Uterus (tissue), 2 donors: ENCODE data around the gene PSMD2.

Experiments
- POLR2A ChIP-seq, 2 donors: fragments of 450-650 bp; IDR thresholded peaks; one replicate each; pipeline ENCODE4 v1.6.1; 2016; ENCODE audit warnings: antibody characterized with exemption in 2 of 2, mild to moderate bottlenecking in 1 of 2, moderate library complexity in 1 of 2
- TF ChIP-seq, protein P1 (sequence below), 4 experiments: fragments of 200-600 bp in 2 of 4; fragments of 450-650 bp in 2 of 4; sonication (generic) in 2 of 4; IDR thresholded peaks; one replicate each; pipeline ENCODE4 v1.5.1; 2016 to 2019; ENCODE audit warnings: antibody characterized with exemption in 4 of 4, mild to moderate bottlenecking in 2 of 4, moderate library complexity in 1 of 4

DNA sequence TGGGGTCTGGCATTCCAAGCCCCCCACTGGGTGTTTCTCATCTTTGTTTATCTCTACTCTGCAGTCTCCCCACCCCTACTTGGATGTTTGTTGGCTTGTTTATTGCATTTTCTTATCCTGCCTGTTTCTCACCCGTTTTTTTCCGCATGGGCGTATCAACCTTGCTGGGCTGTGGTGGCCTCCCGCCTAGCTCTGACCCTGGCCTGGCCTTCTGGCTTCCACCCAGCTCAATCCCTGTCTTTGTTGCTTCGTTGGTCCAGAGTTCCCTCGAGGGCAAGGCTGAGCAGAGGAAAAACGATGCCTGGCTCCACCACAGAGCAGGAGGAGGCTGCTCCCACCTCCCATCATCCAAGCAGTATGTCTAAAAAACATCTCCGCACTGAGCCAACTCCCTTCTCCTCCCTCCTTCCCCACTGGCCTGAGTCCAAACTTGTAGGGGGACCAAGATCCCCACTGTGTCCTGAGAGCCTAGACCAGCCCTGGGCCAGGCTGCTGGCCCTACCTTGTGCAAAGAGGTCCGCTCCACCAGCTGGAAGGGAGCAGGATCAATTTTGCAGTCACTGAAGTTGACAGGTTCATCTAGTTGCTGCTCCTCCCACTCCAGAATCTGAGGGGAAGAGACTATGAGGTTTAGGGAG, 52.6 kb downstream of the PSMD2 start:
- TF ChIP-seq POLR2A (IDR thresholded peaks at IDR 0.05): no peak
- TF ChIP-seq, protein P1, sequence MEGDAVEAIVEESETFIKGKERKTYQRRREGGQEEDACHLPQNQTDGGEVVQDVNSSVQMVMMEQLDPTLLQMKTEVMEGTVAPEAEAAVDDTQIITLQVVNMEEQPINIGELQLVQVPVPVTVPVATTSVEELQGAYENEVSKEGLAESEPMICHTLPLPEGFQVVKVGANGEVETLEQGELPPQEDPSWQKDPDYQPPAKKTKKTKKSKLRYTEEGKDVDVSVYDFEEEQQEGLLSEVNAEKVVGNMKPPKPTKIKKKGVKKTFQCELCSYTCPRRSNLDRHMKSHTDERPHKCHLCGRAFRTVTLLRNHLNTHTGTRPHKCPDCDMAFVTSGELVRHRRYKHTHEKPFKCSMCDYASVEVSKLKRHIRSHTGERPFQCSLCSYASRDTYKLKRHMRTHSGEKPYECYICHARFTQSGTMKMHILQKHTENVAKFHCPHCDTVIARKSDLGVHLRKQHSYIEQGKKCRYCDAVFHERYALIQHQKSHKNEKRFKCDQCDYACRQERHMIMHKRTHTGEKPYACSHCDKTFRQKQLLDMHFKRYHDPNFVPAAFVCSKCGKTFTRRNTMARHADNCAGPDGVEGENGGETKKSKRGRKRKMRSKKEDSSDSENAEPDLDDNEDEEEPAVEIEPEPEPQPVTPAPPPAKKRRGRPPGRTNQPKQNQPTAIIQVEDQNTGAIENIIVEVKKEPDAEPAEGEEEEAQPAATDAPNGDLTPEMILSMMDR (IDR thresholded peaks at IDR 0.05): no peak
